Amygdala (tissue), 56 donors: Measurements from ENCODE around the gene TYROBP.
"Not testable (repeated sequence)": the region's sequence is repeated elsewhere in the genome, so short reads cannot be mapped to it uniquely, and the experiment has no call there.

Experiments
- DNase-seq, 56 donors: peaks; one replicate each; lab custom pipeline; 2025; lab: John Stamatoyannopoulos, UW

TYROBP gene

DNA sequence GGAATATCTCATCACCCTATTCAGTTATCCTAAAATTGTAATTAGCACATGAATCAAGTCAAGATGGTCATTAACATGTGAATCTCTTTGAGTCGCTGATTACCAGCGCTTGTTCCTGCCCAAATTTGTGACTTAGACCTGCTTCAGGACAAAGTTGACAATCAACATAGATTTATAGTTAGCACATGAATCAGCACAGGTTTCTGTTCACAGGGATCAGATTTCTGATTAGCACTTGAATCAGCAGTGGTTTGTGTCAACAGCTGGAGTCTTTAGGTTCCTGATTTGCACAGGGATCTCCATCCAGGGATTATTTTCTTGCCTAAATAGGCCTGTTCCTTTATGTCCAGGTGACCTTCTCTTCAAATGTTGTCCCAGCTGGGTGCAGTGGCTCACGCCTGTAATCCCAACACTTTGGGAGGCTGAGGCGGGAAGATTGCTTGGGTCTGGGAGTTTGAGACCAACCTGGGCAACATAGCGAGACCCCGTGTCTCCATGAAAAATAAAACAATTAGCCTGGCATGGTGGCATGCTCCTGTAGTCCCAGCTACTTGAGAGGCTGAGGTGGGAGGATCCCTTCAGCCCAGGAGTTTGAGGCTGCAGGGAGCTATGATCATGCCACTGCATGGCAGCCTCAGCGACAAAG, 24.3 kb upstream of the TYROBP start:
- DNase-seq: no peak

DNA sequence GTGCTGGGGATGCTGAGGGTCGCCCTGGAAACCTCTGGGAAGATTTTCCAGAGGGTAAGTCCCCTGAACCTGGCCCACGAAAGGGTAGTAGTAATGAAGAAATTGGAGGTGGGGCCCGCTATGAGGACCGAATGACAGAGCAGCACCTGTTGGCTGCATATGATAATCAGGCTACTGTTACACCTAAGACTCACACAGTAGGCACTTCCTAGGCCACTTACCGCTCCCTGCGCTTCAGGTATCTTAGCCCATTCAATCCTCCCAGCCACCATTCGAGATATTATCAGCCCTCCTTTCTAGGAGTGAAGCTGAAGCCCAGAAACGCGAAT, 23.7 kb upstream of the TYROBP start:
- DNase-seq: no peak

DNA sequence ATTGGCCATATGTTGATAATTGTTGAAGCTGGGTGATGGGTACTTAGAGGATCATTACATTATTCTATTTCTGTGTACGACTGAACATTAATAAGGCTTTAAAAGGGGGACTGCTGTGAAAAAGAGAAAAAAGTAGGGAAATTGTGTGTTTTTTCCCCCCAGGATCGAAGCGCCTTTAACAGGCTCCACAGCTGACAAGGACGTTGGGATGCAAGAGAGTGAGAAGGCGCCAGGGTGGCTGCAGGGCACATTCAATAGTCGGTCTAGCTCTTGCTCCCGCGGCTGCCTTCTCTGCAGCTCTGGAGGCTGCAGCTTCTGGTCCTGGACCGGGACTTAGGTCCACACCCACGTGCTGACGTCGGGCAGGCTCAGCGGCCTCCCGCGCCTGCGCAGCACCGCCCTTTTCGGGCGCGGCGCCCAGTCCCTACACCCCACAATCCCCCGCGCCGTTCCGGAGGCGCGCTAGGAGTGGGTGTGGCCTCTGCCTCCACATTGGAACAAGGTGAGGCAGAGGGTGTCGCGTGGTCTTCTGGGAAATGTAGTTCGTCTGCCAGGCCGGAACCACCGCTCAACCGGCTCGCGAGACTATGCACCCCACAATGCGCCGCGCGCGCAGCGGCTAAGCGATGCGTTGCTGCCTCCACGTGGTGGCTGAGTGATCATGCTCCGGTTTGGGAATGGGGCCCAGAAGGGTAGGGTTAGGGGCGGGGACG, 23.2 kb upstream of the TYROBP start:
- DNase-seq: peak; percentile 70 to 100 (median 98)

DNA sequence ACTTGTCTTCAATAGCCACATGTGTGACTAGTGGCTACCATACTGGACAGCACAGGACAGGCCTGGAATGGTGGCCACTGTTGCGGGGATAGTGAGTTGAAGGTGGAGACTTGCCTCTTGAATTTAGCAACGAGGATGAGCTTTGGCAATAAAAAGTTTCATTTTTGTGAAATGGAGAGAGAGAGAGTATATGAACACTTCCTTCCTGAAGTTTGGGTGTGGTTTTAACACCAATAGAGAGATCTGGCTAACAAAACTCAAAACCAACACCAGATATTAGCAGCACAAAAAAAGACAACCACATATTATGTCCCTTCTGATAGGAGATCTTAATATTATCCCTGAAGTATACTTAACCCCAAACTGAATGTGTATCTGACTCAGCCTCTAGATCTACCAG, 21.8 kb upstream of the TYROBP start:
- no peak for DNase-seq

DNA sequence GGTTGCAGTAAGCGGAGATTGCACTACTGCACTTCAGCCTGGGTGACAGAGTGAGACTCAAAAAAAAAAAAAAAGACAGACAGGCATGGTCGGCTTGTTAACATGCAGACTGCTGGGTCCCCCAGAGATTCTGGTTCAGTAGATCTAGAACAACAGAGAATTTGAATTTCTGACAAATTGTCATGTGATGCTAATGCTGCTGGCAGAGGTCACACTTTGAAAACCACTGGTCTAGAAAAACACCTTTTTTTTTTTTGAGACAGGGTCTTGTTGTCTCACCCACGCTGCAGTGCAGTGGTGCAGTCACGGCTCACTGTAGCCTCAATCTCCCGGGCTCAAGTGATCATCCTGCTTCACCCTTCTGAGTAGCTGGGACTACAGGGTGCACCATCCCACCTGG, 20.4 kb upstream of the TYROBP start:
- DNase-seq: no peak

DNA sequence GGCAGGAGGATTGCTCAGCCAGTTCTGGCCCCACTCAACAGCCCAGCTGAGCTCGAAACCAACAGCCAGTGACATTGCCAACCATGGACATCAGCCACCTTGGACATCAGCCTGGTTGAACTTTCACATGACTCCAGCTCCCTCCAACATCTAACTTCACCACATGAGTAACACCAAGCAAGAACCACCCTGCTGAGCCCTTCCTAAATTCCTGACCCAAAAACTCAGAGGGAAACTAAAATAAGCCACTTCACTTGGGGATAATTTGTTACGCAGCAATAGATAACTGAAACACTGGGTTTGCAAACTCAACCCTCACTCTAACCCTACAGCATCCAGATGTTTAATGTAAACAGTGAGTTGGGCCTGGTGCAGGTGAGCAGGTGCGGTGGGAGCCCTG, 17.4 kb upstream of the TYROBP start:
- no peak for DNase-seq

DNA sequence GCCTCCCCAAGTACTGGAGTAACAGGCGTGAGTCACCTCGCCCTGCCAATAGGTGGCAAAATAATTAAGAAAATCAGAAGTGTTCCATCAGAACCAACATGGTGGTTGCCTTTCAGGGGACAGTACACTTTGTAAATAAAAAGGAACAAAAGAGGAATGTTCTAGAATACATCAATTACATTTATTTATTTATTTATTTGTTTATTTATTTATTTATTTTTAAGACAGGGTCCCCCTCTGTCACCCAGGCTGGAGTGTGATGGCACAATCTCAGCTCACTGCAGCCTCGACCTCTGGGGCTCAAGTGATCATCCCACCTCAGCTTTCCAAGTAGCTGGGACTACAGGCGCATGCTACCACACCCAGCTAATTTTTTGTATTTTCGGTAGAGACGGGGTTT, 12.9 kb upstream of the TYROBP start:
- DNase-seq: no peak

DNA sequence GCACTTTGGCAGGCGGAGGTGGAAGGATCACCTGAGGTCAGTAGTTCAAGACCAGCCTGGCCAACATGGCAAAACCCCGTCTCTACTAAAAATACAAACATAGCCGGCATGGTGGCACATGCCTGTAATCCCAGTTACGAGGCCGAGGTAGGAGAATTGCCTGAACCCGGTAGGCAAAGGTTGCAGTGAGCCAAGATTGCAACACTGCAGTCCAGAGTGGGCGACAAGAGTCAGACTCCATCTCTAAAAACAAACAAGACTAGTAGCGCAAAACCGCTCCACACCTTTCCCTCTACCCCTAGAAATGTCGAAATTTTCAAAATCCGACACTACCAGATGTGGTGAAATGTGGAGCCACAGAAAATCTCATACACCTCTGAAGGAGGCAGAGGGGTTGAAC, 11.2 kb upstream of the TYROBP start:
- DNase-seq: no peak

DNA sequence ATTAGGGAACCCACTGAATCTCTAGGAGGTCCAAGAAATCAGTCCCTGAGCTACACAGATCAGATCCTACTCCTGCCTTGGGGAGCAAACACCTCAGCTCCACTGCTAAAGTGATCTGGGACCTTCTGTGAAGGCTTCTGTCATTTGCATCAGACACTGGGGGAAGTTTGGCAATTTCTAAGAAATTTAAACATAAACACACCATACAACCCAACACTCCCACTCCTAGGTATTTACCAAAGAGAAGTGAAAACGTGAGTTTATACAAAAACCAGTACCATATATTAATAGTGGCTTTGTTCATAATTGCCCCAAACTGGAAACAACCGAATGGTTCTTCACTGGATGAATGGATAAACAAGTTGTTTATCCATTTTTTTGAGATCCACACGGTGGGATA, 7.3 kb upstream of the TYROBP start:
- DNase-seq: no peak

DNA sequence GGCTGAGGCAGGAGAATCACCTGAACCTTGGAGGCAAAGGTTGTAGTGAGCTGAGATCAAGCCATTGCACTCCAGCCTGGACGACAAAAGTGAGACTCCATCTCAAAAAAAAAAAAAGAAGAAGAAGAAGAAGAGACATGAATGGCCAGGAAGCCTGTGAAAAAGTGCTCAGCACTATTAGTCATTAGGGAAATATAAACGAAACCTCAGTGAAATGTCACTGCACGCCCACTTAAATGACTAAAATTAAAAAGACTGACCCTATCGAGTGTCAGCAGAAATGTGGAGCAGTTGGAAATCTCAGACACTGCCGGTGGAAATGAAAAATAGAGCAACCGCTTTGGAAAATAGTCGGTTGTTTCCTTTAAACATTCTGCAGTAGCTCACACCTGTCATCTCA, 5.5 kb upstream of the TYROBP start:
- no peak for DNase-seq

DNA sequence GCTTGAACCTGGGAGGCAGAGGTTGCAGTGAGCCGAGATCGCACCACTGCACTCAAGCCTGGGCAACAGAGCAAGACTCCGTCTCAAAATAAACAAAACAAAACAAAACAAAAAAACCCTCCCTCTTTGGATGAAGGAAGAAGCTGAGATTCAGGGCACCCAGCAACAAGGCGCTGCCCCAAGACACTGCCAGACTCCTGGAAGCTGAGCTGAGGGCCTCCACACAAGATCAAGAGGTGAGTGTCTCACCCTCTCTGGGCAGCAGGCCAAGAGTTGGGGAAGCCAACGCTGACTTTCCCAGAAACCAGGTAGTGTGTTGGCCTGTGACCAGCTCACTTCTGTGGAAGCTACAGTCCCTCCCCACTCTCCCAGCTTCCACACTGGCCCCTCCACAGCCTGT, 3.7 kb upstream of the TYROBP start:
- no peak for DNase-seq

DNA sequence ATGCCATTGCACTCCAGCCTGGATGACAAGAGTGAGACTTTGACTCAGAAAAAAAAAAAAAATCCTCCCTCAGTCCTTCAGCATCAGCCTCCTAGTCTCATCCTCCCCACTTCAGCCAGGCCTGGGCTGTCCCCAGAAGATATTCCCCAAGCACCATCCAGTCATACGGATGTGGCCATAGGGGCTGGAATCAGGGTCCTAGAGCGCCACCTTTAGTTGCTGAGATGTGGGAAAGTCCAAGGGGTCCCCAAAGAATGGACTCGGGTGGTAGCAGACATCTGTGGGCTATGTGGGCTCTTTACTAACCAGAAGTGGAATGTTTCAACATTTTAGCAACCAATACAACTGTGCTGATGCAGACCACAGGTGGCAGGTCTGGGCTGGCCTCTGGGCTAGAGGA, 3.1 kb upstream of the TYROBP start:
- DNase-seq: no peak

DNA sequence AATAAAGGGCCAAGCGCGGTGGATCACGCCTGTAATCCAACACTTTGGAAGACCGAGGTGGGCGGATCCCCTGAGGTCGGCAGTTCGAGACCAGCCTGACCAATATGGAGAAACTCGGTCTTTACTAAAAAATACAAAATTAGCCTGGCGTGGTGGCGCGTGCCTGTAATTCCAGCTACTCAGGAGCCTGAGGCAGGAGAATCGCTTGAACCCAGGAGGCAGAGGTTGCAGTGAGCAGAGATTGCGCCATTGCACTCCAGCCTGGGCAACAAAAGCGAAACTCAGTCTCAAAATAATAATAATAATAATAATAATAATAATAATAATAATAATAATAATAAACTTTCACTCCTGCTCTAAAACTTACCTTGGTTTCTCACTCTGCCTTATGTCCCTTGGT, 2.3 kb upstream of the TYROBP start:
- not testable (repeated sequence) for DNase-seq

DNA sequence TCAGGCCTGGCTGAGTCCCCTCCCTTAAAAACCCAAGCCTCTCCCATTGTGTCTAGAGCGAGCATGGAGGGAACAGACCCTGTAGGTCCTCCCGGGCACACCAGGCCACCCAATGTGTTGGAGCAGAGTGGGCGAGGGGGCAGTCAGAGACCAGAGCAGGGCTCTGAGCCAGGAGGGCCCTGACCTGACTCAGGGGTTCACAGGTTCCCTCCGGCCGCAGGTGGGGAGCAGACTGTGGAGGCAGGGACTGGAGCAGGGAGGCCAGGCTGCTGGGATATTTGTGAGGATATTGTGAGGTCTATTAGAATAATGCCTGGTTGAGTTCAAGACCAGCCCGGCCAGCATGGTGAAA, 1.6 kb upstream of the TYROBP start:
- no peak for DNase-seq

DNA sequence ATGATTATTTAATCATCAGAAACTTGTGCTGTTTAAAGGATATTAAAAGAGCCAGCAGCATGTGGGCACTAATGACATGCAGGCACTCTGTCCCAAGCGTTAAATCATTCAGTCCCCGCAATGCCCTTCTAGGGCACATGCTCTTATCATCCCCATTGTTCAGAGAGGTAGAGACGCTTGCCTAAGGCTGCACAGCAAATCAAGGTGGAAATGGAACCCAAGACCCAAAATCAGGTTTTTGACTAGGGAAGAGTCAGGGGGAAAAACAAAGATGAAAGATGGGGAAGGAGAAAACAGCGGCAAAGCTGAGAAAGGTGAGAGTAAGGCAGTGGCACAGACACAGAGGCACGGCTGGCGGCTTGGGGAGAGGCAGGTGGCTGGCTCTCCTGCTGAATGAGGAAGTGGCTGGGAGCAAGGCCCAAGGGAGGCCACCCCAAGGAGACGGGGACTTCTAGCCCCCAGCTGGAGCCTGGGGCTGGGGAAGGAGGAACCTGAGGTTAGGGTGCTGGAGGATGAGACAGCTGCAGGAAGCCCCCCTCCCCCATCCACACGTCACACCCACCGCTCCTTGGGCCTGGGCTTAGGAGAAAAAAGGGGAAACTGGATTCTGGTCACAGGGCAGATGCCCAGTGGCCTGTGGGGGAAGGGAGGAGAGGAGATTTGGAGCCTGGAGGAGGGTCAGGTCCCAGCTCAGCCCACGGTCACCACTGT, 1.0 kb upstream of the TYROBP start:
- peak in 33 of 56 donors; percentile 9 to 67 (median 41) for DNase-seq

DNA sequence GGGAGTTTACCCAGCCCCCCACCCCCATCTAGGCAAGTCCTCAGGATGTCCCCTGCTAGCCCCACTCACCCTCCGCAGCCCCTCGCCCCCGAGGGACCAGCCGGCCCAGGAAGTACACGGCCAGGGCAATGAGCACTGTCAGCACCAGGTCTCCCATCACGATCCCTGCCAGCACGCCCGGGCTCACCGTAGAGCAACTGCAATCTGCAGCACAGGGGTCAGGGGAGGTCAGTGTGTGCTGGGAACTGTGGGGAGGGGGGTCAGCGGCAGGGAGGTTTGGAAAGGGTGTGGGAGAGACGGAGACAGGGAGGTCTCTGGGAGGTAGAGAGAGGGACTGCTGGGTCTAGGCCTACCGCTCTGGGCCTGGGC, 734 bp downstream of the TYROBP start:
- no peak for DNase-seq

DNA sequence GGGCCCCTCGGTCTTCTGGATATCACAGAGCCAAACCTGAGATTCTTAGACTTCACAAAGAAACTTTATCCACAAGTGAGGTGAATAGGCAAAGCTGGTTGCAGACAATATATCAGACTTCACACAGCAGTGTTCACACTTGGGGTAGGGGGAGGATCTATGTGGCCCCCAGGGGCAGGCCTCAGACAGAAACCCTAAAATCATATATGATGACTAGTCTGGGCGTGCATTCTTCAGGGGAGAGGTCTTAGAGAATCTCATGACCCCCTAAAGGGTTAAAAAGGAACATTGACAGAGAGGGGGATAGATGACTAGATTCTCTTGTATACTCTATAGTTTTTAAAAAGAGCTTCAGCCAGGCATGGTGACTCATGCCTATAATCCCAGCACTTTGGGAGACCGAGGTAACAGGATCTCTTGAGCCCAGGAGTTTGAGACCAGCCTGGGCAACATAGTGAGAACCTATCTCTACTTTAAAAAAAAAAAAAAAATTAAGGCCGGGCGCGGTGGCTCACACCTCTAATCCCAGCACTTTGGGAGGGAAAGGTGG, 2.8 kb downstream of the TYROBP start:
- no peak for DNase-seq

DNA sequence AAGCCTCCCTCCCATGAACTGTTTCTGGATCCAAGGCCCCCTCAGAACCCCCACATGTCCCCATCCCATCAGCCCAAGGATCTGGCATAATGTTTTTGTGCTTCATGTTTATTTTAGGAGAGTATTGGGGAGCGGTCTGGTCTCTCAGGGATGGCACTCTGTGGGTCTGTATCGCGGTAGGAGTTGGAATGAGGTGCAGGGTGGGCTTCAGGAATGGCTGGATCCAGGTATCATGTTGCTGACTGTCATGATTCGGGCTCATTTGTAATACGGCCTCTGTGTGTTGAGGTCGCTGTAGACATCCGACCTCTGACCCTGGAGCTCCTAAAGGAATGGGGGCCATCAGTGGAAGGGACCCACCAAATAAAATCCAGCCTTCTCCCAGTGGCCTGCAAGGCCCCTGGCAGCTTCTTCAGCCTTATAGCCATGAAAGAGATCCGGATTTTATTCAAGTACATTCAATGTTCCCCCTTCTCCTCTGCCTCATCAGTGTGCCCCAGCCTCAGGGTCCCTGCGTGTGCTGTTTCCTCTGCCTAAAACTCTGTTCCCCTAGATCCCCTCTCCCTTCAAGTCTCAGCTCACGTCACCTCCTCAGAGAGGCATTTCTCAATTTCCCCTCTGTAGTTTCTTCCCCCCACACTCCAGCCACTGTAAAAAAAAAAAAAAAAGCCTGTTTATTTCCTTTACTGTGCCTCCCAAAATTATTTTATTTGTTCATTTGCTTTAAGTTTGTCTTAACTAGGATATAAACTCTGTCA, 3.6 kb downstream of the TYROBP start:
- no peak for DNase-seq

DNA sequence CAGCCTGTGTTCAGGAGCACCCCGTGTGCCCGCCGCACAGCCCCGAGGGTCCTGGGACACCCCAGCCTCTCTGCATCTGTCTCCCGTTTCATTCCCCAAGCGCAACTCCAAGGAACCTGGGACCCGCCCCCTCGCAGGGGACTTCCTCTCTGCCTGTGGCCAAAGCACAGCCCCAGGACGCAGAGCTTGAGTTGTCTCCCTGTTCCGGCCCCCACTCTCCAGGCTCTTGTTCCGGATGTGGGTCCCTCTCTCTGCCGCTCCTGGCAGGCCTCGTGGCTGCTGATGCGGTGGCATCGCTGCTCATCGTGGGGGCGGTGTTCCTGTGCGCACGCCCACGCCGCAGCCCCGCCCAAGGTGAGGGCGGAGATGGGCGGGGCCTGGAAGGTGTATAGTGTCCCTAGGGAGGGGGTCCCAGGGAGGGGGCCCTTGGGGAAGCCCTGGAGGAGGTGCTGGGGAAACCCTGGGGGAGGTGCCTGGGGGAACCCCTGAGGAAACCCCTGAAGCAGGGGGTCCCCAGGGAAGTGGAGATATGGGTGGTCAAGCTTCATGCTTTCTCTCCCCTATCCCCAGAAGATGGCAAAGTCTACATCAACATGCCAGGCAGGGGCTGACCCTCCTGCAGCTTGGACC, 4.4 kb downstream of the TYROBP start:
- DNase-seq: peak in 39 of 56 donors; percentile 12 to 70 (median 43)

DNA sequence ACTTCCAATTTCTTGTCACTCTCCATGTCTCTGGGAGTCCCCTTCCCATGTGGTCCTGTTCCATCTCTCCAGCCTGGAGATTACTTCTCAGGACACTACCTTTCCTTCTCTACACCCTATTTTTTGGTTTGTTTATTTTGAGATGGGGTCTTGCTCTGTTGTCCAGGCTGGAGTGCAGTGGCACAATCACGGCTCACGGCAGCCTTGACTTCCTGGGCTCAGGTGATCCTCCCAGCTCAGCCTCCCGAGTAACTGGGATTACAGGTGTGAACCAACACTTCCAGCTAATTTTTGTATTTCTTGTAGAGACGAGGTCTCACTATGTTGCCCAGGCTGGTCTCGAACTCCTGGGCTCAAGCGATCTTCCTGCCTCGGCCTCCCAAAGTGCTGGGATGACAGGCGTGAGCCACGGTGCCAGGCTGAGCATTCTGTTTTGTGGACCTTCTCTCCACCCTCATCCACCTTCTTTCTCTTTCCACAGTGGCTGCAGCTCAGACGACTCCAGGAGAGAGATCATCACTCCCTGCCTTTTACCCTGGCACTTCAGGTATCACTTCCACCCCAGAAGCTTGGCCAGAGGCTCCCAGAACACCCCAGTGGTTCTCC, 5.1 kb downstream of the TYROBP start:
- DNase-seq: no peak
